HG03457 (cell line): Measurements from ENCODE around the gene COX6B2.
"Not testable (repeated sequence)": the region's sequence is repeated elsewhere in the genome, so short reads cannot be mapped to it uniquely, and the experiment has no call there.

Source experiments
- ATAC-seq: cut with Tn5 transposase; IDR thresholded peaks from one replicate; pipeline ENCODE4 v1.9.1; 2021; ENCODE audit warnings: moderate number of reproducible peaks; ENCODE audit not compliant: unreplicated experiment

COX6B2 gene

GRCh38 chr19:55345101-55345817 is 9.3 kb downstream of the COX6B2 start:
- ATAC-seq = no peak

GRCh38 chr19:55344444-55344843 is 10.1 kb downstream of the COX6B2 start:
- ATAC-seq = no peak

GRCh38 chr19:55341595-55342531 is 12.7 kb downstream of the COX6B2 start:
- ATAC-seq = no peak

GRCh38 chr19:55341171-55341588 is 13.3 kb downstream of the COX6B2 start:
- no peak for ATAC-seq

DNA sequence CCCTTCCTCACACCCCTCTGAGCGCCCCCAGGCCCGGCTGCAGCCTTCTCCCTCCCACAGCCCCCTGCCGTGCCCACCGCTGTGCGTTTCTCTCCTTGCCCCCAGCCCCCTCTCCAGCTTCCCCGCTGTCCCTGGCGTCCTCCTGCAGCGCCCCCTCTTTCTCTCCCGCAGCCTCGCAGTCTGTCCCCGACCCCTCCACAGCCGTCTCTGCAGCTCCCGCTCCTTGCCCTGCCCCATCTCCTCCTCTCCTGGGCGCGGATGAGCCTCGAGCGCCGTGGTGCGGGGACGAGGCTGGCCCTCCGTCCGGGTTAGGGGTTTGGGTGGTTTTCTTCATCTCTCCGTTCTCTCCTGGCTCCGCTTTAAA is 13.8 kb downstream of the COX6B2 start:
- ATAC-seq = no peak

DNA sequence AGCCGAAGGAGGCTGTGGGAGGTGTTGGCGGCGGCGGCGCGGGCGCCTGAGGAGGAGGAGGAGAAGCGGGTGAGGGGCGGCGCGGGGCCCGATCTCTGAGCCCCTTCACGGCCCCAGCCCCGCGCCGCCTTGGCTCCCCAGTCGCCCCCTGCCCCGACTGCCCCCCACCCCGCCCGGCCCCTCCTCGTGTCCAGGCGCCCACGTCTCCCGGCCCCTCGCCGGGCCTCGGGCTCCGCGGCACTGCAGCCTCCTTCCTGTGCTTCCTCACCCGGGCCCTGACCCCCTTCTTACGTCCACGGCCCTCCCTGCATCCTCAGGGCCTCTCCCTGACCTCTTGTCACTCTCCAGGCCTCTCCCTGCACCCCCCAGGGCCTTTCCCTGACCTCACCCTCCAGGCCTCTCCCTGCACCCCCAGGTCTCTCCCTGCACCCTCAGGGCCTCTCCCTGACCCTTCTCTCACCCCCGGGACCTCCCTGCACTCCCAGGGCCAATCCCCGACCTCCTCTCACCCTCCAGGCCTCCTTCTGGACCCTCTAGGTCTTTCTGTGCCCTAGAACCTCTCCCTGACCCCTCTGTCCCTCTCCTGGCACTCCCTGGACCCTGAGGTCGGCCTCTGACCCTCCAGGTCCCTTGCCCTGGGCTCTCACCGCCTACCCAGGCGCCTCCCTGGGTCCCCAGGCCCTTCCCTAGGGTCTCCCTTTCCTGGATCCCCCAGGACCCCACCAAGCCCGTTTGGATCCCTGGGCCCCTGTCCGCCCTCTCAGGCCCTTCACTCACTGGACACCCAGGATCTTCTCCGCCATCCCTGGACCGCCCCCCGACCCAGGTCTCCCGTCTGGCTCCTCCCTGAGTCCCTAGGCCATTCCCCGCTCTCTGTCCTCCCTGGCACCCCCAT is 14.4 kb downstream of the COX6B2 start:
- peak; percentile 1 for ATAC-seq

- peak; percentile 66 for ATAC-seq
Measured at GRCh38 chr19:55339105-55339888, 15.2 kb downstream of the COX6B2 start, which contains the start of gene KMT5C. KMT5C (plus strand) TSS chr19:55339876; CDS start chr19:55341937, 2,061 bp downstream.

GRCh38 chr19:55336101-55336500 is 18.4 kb downstream of the COX6B2 start:
- ATAC-seq = no peak

DNA sequence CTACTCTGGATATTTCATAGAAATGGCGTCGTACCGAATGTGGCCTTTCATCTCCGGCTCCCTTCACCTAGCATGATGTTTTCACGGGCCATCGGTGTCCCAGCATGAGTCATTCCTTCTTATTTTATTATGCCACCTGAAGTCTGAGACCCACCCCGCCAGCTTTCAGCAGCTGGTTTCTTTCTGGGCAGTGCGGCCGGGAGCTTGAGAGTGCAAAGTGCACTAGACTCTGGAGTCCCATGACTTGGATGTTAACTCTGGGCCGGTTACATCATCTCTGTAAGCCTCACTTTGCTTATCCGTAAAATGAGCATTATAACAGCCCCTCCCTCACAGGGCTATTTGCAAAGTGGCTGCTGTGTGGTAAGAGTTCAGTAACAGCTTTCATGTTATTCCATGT is 20.6 kb downstream of the COX6B2 start:
- ATAC-seq = no peak

DNA sequence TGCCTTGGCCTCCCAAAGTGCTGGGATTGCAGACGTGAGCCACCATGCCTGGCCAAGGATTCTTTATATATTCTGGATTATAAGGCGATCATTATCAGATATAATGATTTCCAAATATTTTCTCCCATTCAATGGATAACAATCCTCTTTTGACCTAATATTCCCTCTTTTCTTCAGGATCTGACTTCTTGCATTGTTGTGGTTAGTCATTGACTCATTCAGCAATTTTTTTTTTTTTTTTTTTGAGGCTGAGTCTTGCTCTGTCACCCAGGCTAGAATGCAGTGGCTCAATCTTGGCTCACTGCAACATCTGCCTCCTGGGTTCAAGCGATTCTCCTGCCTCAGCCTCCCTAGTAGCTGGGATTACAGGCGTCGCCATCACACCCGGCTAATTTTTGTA is 24.7 kb downstream of the COX6B2 start:
- ATAC-seq = not testable (repeated sequence)

DNA sequence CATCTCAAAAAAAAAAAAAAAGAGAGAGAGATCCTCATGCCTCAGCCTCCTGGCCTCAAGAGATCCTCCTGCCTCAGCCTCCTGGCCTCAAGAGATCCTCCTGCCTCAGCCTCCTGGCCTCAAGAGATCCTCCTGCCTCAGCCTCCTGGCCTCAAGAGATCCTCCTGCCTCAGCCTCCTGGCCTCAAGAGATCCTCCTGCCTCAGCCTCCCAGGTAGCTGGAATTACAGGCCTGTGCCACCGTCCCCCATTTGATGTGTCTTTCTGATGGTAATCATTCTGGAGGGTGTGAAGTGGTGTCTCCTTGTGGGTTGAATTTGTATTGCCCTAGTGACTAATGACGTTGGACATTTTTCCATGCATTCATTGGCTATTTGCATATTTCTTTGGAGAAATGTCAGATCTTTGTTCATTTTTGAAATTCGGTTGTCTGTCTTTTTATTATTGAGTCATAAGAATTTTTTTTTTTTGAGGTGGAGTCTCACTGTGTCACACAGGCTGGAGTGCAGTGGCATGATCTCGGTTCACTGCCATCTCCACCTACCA is 25.7 kb downstream of the COX6B2 start:
- ATAC-seq = not testable (repeated sequence)

- ATAC-seq = no peak
Measured at GRCh38 chr19:55325172-55325571, 29.3 kb downstream of the COX6B2 start, which contains the start of gene TMEM150B. TMEM150B (minus strand) TSS chr19:55325341; CDS start chr19:55321036, 4,305 bp downstream.

DNA sequence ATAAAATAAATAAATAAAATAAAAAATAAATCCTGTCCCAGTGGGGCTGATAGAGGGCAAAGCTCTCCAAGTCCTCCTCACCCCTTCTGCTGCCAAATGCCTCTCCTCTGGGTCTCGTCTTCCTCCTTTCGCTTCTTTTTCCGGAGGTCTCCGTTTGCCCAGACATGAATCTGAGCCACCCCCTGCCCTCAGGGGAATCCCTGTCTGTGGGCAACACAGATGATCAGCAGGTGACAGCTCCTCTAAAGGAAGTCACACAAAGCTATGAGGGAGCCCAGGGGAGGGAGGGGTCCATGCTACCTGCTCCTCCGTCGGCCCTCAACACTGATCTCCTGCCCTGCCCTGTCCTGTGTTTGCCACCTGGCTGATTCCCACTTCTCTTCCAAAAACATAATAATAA is 29.9 kb downstream of the COX6B2 start:
- no peak for ATAC-seq

- no peak for ATAC-seq
Measured at GRCh38 chr19:55322204-55322885, 32.2 kb downstream of the COX6B2 start.

DNA sequence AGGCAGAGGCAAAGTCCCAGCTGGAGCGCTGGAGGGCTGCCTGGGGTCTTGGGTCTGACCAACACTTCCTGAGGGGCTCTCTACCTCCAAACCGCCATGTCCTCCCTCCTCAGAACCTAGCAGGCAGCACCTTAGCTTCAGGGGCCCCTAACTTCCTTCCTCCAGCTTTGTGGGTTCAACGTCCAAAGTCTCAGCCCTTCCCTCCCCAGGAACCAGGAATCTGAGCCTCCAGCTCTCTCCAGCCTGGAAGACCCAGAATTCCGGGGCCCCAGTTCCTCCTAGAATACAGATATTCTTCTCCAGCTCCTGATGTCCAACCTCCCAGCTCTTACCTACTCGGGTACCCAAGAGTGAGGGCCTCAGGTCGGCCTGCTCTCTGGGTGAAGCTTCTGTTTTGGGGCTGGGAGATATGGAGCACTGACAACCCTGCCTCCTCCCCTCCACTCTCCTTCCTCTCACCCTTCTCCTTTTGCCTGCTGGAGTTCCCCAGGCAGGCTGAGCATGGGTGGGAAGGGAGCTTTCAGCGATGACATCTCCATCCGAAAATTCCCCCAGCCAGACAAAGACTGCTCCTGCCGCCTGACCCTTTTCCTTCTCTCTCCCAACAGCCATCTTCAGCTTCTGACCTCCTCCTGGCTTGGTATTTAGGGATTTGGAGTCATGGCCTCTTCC is 32.9 kb downstream of the COX6B2 start:
- ATAC-seq = no peak

- no peak for ATAC-seq
Measured at GRCh38 chr19:55320844-55321419, 33.6 kb downstream of the COX6B2 start.

- no peak for ATAC-seq
Measured at GRCh38 chr19:55319785-55320184, 34.7 kb downstream of the COX6B2 start.

DNA sequence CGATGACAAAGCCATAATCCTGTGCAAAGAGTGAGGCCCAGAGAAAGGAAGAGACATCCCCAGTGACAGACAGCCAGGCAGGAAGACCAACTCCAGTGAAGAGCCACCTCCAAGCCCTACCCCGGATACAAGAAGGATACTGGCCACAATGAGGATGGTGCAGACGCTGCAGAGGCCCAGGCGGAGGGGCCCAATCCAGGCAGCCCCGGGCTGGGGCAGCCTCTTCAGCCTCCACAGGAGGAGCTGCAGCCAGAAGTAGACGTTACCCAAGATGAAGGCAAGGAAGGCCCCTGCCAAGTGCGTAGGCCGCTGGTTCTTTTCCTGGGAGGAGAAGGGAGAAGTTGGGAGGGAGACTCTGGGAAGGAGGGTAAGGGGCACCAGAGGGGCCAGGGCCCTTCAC is 37.9 kb downstream of the COX6B2 start:
- no peak for ATAC-seq
